Measurements from ENCODE around the gene SULT2B1.

The SULT2B1 gene

GRCh38 chr19:48598996-48599700 is 47.2 kb downstream of the SULT2B1 start:
- DNase-seq (ENCODE audit: low read depth in 4 of 4, low spot score in 1 of 4), result no peak

GRCh38 chr19:48600679-48601417 is 48.9 kb downstream of the SULT2B1 start:
- no peak for DNase-seq (ENCODE audit: low read depth in 4 of 4, low spot score in 1 of 4)

GRCh38 chr19:48603001-48603400 is 51.0 kb downstream of the SULT2B1 start:
- DNase-seq (ENCODE audit: low read depth in 4 of 4, low spot score in 1 of 4), result no peak

- no peak for DNase-seq (ENCODE audit: low read depth in 4 of 4, low spot score in 1 of 4)
Observed at GRCh38 chr19:48603449-48603848, 51.5 kb downstream of the SULT2B1 start.

- no peak for DNase-seq (ENCODE audit: low read depth in 4 of 4, low spot score in 1 of 4)
Observed at GRCh38 chr19:48603850-48604249, 51.9 kb downstream of the SULT2B1 start.

- no peak for DNase-seq (ENCODE audit: low read depth in 4 of 4, low spot score in 1 of 4)
Observed at GRCh38 chr19:48606463-48607358, 54.7 kb downstream of the SULT2B1 start, which contains the start of gene SPACA4. TSS of gene SPACA4 (plus strand) at chr19:48606742. CDS start at chr19:48606979, 237 bp downstream.

- no peak for DNase-seq (ENCODE audit: low read depth in 4 of 4, low spot score in 1 of 4)
Observed at GRCh38 chr19:48607359-48607755, 55.4 kb downstream of the SULT2B1 start.

- no peak for DNase-seq (ENCODE audit: low read depth in 4 of 4, low spot score in 1 of 4)
Observed at GRCh38 chr19:48608798-48609263, 56.9 kb downstream of the SULT2B1 start.

GRCh38 chr19:48609571-48610108 is 57.7 kb downstream of the SULT2B1 start:
- DNase-seq (ENCODE audit: low read depth in 4 of 4, low spot score in 1 of 4), result no peak

GRCh38 chr19:48611872-48612271 is 59.9 kb downstream of the SULT2B1 start:
- DNase-seq (ENCODE audit: low read depth in 4 of 4, low spot score in 1 of 4), result no peak

- DNase-seq (ENCODE audit: low read depth in 4 of 4, low spot score in 1 of 4), result no peak
Observed at GRCh38 chr19:48613024-48613851, 61.3 kb downstream of the SULT2B1 start.

GRCh38 chr19:48613852-48614435 is 62.0 kb downstream of the SULT2B1 start:
- no peak for DNase-seq (ENCODE audit: low read depth in 4 of 4, low spot score in 1 of 4)

- no peak for DNase-seq (ENCODE audit: low read depth in 4 of 4, low spot score in 1 of 4)
Observed at GRCh38 chr19:48614436-48615230, 62.7 kb downstream of the SULT2B1 start, which contains the start of gene FAM83E. TSS of gene FAM83E (minus strand) at chr19:48615076. CDS start at chr19:48613372, 1,704 bp downstream.

GRCh38 chr19:48615231-48616040 is 63.5 kb downstream of the SULT2B1 start:
- no peak for DNase-seq (ENCODE audit: low read depth in 4 of 4, low spot score in 1 of 4)

- no peak for DNase-seq (ENCODE audit: low read depth in 4 of 4, low spot score in 1 of 4)
Observed at GRCh38 chr19:48616041-48616436, 64.1 kb downstream of the SULT2B1 start.

- DNase-seq (ENCODE audit: low read depth in 4 of 4, low spot score in 1 of 4), result no peak
Observed at GRCh38 chr19:48616491-48617056, 64.6 kb downstream of the SULT2B1 start.

GRCh38 chr19:48617146-48617937 is 65.4 kb downstream of the SULT2B1 start:
- no peak for DNase-seq (ENCODE audit: low read depth in 4 of 4, low spot score in 1 of 4)

Measured in stimulated activated CD4-positive, alpha-beta T cell treated with anti-CD3 and anti-CD28 coated beads, Interleukin-1b, Interleukin-23, amount 100 ng/mL, for 24 hours (primary cell).